HG03378 (cell line): ENCODE data around the gene URB2.
A peak's percentile ranks its signal among the peaks of the same experiment; 100 is the strongest.
"Not testable (repeated sequence)": the region's sequence is repeated elsewhere in the genome, so short reads cannot be mapped to it uniquely, and the experiment has no call there.

Source experiments
- ATAC-seq: cut with Tn5 transposase; IDR thresholded peaks from one replicate; pipeline ENCODE4 v1.9.1; 2021; ENCODE audit warnings: mild to moderate bottlenecking, moderate library complexity; ENCODE audit not compliant: unreplicated experiment

URB2 gene

DNA sequence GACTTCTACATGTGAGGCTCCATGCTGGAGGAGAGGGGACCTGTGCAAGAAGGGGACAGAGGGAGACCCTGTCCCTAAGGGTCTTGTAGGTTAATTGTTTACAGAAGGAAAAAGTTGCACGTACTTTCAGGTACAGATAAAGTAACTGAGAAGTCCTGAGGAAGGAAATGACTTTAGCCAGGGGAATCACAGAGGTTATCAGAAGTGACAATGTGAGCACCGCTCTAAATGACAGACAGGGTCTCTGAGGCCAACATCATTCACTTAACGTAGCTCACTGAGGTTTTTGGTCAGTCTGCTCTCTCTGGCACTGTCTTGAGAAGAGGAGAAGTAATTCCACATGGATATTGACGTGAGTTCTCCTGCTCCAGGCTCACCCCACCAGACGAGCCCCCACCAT lies 12.1 kb upstream of the URB2 start:
- no peak for ATAC-seq

DNA sequence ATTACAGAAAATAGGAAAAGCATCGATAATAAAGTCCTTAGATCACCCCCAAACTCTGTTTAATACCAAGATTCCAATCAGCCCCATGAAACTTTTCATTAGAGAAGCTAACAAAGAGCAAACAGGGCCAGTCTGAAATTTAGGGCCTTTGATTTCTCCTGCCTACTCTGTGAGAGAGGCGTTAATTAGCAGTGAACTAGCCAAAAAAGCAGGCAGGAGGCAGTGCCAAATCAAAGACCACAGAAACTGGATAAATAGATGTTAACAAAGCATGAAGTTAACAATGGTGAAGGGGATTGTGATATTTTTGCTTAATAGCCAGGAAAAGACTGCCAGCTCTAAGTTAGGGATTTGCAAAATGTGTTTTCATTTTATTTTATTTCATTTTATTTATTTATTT lies 11.3 kb upstream of the URB2 start:
- no peak for ATAC-seq

- no peak for ATAC-seq
Observed at GRCh38 chr1:229617351-229618100, 8.5 kb upstream of the URB2 start.

DNA sequence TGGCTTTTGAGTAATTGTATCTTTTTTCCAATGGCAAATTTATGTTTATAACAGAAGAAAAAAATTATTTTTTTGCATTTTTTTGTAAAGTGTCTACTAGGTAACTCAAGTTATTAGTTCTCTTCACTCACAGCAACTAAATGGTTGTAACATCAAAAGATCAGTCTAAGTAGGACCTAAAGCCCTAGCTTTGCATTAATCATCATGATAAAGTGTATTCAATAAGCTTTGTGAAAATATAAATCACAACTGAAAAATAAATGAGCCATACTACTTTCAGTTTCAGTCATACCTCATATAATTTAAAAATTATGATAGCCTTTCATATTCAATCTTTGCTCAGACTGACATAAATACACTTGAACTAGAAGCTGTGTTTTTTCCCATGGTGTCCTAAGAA lies 7.0 kb upstream of the URB2 start:
- no peak for ATAC-seq

DNA sequence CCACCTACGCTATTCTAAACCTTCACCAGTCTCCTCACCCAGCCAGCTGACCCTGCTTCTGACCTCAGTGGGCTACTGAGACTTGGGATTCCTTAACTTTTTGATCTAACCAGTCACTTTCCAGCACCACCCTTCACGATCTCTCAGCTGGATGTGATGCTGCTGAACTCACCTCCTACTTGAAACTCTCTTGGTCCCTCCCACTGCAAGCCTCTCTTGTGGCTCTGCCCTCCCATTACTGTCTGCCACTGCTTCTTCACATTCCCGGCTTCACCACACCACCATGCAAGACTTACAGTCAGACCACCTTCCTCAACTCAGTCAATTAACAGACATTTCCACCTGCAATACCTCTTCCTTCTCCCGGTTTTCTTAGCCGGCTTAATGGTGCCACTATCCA lies 6.4 kb upstream of the URB2 start:
- no peak for ATAC-seq

GRCh38 chr1:229620876-229621275 lies 5.2 kb upstream of the URB2 start:
- ATAC-seq: no peak

GRCh38 chr1:229621663-229622062 lies 4.4 kb upstream of the URB2 start:
- ATAC-seq: no peak

GRCh38 chr1:229622641-229623120 lies 3.4 kb upstream of the URB2 start:
- ATAC-seq: not testable (repeated sequence)

DNA sequence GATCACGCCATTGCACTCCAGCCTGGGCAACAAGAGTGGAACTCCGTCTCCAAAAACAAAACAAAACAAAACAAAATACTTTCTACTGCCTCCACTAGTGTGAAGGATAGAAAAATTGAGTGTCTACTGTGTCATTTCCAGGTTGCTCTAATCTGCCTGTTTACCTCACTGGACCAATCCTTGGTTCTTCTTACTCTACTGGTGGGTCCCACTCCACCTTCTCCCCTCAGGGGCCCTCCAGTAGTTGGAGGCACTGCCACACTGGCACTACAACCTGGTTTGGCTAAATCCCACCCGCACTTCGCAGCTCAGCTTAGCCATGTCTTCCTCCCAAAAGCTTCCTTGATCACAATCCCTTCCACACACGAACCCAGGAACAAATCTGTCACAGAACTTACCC lies 2.8 kb upstream of the URB2 start:
- no peak for ATAC-seq

DNA sequence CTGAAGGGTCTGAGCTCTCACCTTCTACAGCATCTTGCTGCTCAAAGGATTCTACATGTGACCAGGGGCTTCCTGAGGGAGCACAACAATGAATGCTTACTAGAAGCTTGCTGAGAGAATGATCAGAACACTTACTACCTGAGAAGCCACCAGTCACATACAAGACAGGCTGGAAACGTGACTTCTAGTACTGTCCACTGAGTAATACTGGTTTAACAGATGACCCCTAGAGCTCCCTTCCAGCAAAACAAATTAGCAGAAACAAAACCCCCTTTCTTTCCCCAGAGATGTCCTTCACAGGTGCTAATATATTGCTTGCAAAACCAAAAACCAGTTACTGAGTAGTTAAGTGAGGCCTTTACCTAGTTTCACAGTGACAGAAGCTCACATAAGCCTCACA lies 2.2 kb upstream of the URB2 start:
- no peak for ATAC-seq

DNA sequence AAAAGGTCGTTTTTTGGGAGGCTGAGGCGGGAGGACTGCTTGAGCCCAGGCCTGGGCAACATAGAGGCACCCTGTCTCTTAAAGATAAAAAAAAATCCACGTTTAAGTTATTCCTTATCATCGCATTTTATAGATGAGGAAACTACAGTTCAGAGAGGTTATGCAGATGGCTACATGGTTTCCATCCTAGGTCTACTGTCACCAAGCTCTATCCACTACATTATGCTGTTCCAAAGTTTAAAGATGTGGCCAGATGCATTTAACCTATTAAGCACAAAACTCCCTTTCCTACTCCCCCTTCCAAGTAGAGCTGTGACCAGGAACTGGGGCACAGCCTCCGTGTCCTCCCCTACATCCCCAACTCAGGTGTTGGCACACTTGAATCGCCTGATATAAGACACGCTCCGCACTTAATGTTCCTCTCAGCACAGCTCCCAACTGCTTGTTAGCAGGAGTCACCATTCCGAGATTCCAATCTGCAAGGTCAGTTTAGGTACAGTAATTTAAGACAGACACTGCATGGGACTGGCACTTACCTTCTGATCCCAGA lies 1.5 kb upstream of the URB2 start:
- no peak for ATAC-seq

DNA sequence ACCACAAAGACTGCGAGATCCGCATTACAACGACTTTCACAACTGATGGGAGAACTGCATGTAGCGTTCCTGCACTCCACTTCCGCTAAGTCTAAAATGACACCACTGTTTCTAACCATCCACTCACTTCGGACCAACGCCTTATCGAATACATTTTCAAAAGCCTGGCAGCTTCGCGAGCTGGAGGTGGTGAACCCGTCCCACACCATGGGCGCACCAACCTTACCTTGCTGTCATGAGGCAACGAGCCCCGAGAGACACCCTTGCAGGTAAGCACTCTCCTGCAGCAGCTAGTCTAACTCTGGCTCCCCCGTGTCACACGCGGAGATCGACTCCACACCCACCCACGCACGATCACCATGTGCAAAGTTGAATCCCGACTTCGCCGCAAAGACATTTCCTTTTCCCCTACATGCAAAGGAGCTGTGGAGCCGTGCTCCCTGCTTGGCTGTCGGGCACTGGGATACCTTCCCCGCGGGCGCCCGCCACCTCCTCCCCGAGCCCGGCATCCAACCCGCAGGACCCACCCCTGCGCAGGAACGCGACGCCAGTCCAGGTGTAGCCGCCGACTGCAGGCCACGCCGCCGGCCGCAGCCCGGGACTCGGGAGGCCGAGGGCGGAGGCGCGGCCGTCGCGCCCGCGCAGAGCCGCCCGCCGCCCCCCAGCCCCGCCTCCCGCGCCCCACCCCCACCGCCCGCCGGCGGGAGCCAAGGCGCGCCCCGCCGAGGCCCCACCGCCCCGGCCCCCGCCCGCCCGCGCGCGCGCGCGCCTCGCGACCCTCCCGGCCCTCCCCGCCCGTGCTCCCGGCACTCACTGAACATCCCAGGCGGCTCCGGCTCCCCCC lies 754 bp upstream of the URB2 start:
- peak; percentile 1 for ATAC-seq

DNA sequence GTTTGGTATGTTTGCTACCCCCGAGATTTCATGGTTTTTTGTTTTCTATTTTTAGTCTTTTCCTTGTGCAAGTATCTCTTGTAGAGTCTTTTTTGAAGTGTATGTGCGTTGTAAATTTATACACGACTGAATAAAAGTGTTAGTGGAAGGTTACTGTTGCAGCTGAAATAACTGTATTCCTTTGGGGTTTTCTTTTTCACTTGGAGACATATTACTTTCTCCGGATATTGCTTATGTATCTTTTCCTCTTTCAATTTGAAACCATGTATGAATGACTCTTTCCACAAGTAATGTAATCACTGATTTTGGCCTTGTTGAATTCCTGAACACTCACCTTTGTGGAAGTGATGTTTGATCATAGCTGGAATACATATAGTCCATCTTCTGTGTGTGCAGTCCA lies 956 bp downstream of the URB2 start:
- ATAC-seq: no peak

GRCh38 chr1:229629261-229629660 lies 3.2 kb downstream of the URB2 start:
- ATAC-seq: no peak

DNA sequence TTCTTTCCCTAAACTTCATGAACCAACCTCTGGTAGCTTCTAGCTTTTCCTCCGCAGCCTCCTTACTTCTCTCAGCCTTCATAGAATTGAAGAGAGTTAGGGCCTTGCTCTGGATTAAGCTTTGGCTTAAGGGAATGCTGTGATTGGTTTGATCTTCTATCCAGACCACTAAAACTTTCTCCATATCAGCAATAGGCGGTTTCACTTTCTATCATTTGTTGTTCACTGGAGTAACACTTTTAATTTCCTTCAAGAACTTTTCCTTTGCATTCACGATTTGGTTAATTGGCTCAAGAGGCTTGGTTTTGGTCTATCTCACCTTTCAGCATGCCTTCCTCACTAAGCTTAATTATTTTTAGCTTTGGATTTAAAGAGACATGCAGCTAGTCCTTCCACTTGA lies 5.1 kb downstream of the URB2 start:
- ATAC-seq: no peak

- ATAC-seq: no peak
Observed at GRCh38 chr1:229631966-229632365, 5.9 kb downstream of the URB2 start.

DNA sequence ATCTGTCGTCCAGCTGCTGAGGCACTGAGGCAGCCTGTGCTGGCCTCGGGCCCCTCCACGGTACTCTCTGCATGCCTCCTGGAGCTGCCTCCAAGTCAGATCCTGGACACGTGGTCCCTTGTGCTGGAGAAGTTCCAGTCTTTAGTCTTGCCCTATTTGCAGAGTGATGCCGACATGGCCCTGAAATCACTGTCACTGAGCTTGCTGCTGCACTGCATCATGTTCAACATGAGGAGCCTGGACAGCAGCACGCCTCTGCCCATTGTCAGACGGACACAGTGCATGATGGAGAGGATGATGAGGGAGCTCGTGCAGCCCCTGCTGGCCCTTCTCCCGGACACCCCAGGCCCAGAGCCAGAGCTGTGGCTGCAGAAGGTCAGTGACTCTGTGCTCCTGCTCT lies 10.0 kb downstream of the URB2 start:
- no peak for ATAC-seq

DNA sequence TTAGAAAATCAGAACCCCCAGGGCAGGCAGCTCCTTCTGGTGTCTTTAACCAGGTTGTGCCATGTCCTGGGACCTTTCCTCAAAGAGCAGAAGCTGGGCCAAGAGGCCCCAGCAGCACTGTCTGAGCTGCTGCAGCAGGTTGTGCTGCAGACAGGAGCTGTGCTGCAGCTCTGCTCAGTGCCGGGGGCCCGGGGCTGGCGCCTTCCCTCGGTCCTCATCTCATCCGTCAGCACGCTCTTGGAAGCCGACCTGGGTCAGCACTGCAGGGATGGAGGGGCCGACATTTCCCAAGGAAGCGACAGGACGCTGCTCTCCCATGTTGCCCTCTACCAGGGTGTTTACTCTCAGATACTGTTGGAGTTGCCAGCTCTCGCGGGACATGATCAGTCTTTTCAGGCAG lies 11.7 kb downstream of the URB2 start:
- no peak for ATAC-seq

DNA sequence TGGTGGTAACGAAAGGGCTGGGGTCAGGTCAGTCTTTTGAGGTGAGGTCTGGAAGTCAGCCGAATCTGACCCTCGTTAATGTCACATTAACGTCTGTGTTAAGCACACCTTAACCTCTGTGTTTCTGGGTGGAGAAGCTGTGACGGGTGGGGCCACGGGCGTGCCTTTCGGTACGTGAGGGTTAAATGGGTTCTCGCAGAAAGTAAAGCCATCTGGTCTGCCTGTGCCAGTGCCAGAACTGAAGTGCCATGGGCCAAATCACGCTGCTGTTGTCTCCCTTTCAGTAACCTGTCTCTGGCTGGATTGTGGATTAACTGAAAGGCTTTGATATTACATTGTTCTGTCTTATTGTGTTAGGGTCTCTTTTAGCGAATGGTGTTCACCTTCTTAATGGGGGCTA lies 14.4 kb downstream of the URB2 start:
- ATAC-seq: no peak

GRCh38 chr1:229641306-229641705 lies 15.3 kb downstream of the URB2 start:
- no peak for ATAC-seq

- ATAC-seq: no peak
Observed at GRCh38 chr1:229642376-229642775, 16.3 kb downstream of the URB2 start.

DNA sequence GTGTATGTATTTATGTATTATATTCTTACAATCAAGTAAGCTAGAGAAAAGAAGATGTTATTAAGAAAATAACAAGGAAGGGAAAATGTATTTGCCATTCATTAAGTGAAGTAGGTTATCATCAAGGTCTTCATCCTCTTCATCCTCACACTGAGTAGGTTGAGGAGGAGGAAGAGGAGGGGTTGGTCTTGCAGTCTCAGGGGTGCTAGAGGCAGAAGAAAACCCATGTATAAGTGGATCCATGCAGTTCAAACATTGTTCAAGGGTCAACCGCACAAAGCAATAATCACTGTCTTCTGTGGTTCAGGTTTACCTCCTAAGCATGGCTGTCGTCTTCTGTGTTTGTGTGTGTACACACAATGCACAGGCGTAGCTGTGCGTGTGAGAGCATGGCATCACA lies 16.9 kb downstream of the URB2 start:
- ATAC-seq: no peak
